A673 (cell line): ENCODE results near the gene LGI1. TPM values are rescaled to one million over a fixed set of nuclear protein-coding genes. Genes with fewer than 3 reads are reported as not detected.

ENCODE experiments used
- BruUV-seq: library from RNA; stranded (reverse); fragments of 400-500 nt; replicated peaks from 2 replicates; lab custom pipeline; 2021; lab: Mats Ljungman, UMichigan
- CTCF ChIA-PET: fragments of 300-600 bp; sonication (Branson Sonifier 250); formaldehyde crosslinking; loops from one replicate; lab custom pipeline; 2022; ENCODE audit warnings: antibody characterized with exemption; lab: Charles Lee
- POLR2A ChIA-PET: fragments of 300-600 bp; sonication (Branson Sonifier 250); formaldehyde crosslinking; loops from one replicate; lab custom pipeline; 2022; ENCODE audit warnings: antibody characterized with exemption; ENCODE audit not compliant: low non-redundant PET; lab: Charles Lee
- DNase-seq: peaks from one replicate; pipeline ENCODE4 v3.0.0-alpha.2; 2015; ENCODE audit warnings: low spot score
- H3K27ac ChIP-seq: fragments of 200-600 bp; sonication (generic); 2 replicates; pipeline ENCODE4 v1.5.1; 2016; ENCODE audit warnings: mixed run types, low read depth, mild to moderate bottlenecking, mixed read lengths, antibody characterized with exemption, low read length; ENCODE audit not compliant: poor library complexity, severe bottlenecking
- H3K27me3 ChIP-seq: fragments of 200-600 bp; sonication (generic); replicated peaks from 2 replicates; pipeline ENCODE4 v1.6.1; 2017; ENCODE audit warnings: mixed run types, low read depth, mild to moderate bottlenecking, mixed read lengths, antibody characterized with exemption, low read length; ENCODE audit not compliant: insufficient read depth, poor library complexity
- H3K36me3 ChIP-seq: fragments of 200-600 bp; sonication (generic); 2 replicates; pipeline ENCODE4 v1.6.1; 2016; ENCODE audit warnings: mixed run types, mild to moderate bottlenecking, mixed read lengths, antibody characterized with exemption, low read length; ENCODE audit not compliant: insufficient read depth, poor library complexity, severe bottlenecking
- H3K4me1 ChIP-seq: fragments of 200-600 bp; sonication (generic); 2 replicates; pipeline ENCODE4 v1.6.1; 2017; ENCODE audit warnings: mixed run types, mild to moderate bottlenecking, mixed read lengths, antibody characterized with exemption, low read length; ENCODE audit not compliant: insufficient read depth, poor library complexity, severe bottlenecking
- H3K4me3 ChIP-seq: fragments of 200-600 bp; sonication (generic); 2 replicates; pipeline ENCODE4 v1.5.1; 2016; ENCODE audit warnings: low read depth, mixed run types, mild to moderate bottlenecking, mixed read lengths, low read length; ENCODE audit not compliant: poor library complexity, severe bottlenecking
- H3K9me3 ChIP-seq: fragments of 200-600 bp; sonication (generic); 2 replicates; pipeline ENCODE4 v1.6.1; 2016; ENCODE audit warnings: mixed run types, low read depth, mild to moderate bottlenecking, mixed read lengths, antibody characterized with exemption, low read length; ENCODE audit not compliant: poor library complexity, severe bottlenecking
- CTCF ChIP-seq: fragments of 300-800, 200-600 bp; sonication (generic); conservative IDR thresholded peaks from 2 replicates; pipeline ENCODE4 v1.5.1; 2017; ENCODE audit warnings: low read depth, mild to moderate bottlenecking, antibody characterized with exemption, low read length, moderate library complexity, mixed read lengths
- EZH2 ChIP-seq: fragments of 200-600 bp; sonication (generic); IDR thresholded peaks from 2 replicates; pipeline ENCODE4 v1.6.1; 2017; ENCODE audit warnings: borderline replicate concordance, low read depth, mild to moderate bottlenecking, mixed read lengths, antibody characterized with exemption, low read length; ENCODE audit not compliant: poor library complexity, severe bottlenecking
- intact Hi-C: fragments of 100-400 bp; cut with micrococcal nuclease; formaldehyde crosslinking; loops from one replicate; pipeline ENCODE4 v1.10.0; 2022; ENCODE audit not compliant: unreplicated experiment
- total RNA-seq: library from RNA; stranded (reverse); gene quantifications from 2 replicates; pipeline ENCODE4 v1.2.3, GENCODE V29; 2021

LGI1 gene
- total RNA-seq, 1 experiment from 2014 or later: not detected

GRCh38 chr10:93813507-93814465 is 56.0 kb downstream of the LGI1 start:
- ChIA-PET CTCF (no interaction called here), POLR2A (no interaction called here)
- H3K4me3 ChIP-seq: no peak overlapping the region
- TF ChIP-seq CTCF (peak; percentile 75), EZH2 (no peak)
- H3K4me1 ChIP-seq: peaks cover 10% of the 10 kb centered on the region
- no peak overlapping the region for H3K27ac ChIP-seq
- intact Hi-C loops: loop anchor here (2.0 kb wide), 1 partner anchor 45 kb away; no protein-coding TSS in a partner anchor
- no peaks in the 10 kb centered on the region for H3K27me3 ChIP-seq
- no TSS peak for BruUV-seq
- no peaks in the 10 kb centered on the region for H3K9me3 ChIP-seq
- H3K36me3 ChIP-seq: no peaks in the 10 kb centered on the region
- DNase-seq: peak; percentile 64

- ChIA-PET CTCF (interaction anchor here (0.6 to 1.7 kb wide), 7 partner anchors 11 to 261 kb away, joined by 3 to 15 read pairs (median 5); partner anchors contain the start of gene FRA10AC1), POLR2A (no interaction called here)
- Histone ChIP-seq H3K36me3 (no peaks in the 10 kb centered on the region), H3K27ac (no peak overlapping the region), H3K4me3 (no peak overlapping the region), H3K27me3 (no peaks in the 10 kb centered on the region), H3K9me3 (no peaks in the 10 kb centered on the region), H3K4me1 (peaks cover 10% of the 10 kb centered on the region)
- intact Hi-C loops: loop anchor here (2.0 to 5.0 kb wide), 3 partner anchors 68 to 261 kb away; partner anchors contain the start of gene FRA10AC1
- no TSS peak for BruUV-seq
- peak; percentile 34 for DNase-seq
- TF ChIP-seq EZH2 (no peak), CTCF (peak; percentile 41; the same call in 1 of the 2 replicates)
Observed at GRCh38 chr10:93815304-93816096, 57.8 kb downstream of the LGI1 start.

GRCh38 chr10:93816123-93816747 is 58.5 kb downstream of the LGI1 start:
- no peak for TF ChIP-seq EZH2
- peak; percentile 72 for TF ChIP-seq CTCF
- ChIA-PET POLR2A (no interaction called here), CTCF (interaction anchor here (0.6 to 1.7 kb wide), 5 partner anchors 69 to 262 kb away, joined by 3 to 15 read pairs (median 7); partner anchors contain the start of gene FRA10AC1)
- Histone ChIP-seq H3K4me1 (peaks cover 10% of the 10 kb centered on the region), H3K27ac (no peak overlapping the region), H3K9me3 (no peaks in the 10 kb centered on the region), H3K4me3 (no peak overlapping the region), H3K36me3 (no peaks in the 10 kb centered on the region), H3K27me3 (no peaks in the 10 kb centered on the region)
- BruUV-seq: no TSS peak
- intact Hi-C loops: loop anchor here (2.0 to 5.0 kb wide), 3 partner anchors 69 to 261 kb away; partner anchors contain the start of gene FRA10AC1
- peak; percentile 83 for DNase-seq
